ENCODE measurements around the gene ATXN2L.
"Not testable (repeated sequence)": the region's sequence is repeated elsewhere in the genome, so short reads cannot be mapped to it uniquely, and the experiment has no call there.

Gene ATXN2L

GRCh38 chr16:28878083-28878926, 55.5 kb downstream of the ATXN2L start, which contains the start of gene ATP2A1:
Gene ATP2A1 (plus strand): TSS chr16:28878488. CDS start chr16:28878672, 184 bp downstream.
- H3K9ac ChIP-seq (ENCODE audit: low read depth in 1 of 2, low read length in 2 of 2): peak within 1 kb of the TSS; percentile 69 to 70
- peaks cover 4 to 8% of the 10 kb centered on the region in 2 donors for H3K36me3 ChIP-seq (ENCODE audit: control insufficient read depth in 2 of 2, insufficient read depth in 2 of 2, low read length in 2 of 2)
- H3K9me3 ChIP-seq (ENCODE audit: control insufficient read depth in 2 of 2, low read length in 2 of 2): no peaks in the 10 kb centered on the region
- peaks cover 0 to 2% of the 10 kb centered on the region in 2 donors for H3K27me3 ChIP-seq (ENCODE audit: control insufficient read depth in 2 of 2, insufficient read depth in 2 of 2, low read length in 2 of 2)
- H3K4me1 ChIP-seq (ENCODE audit: control insufficient read depth in 2 of 2, insufficient read depth in 2 of 2, low read length in 2 of 2): peaks cover 8 to 9% of the 10 kb centered on the region in 2 donors
- H3K27ac ChIP-seq (ENCODE audit: low read depth in 2 of 2, low read length in 2 of 2): no peak within 1 kb of the TSS
- peak within 1 kb of the TSS; percentile 66 to 83 for H3K4me3 ChIP-seq (ENCODE audit: low read length in 2 of 2)

- Histone ChIP-seq H3K4me1 (ENCODE audit: control insufficient read depth in 2 of 2, insufficient read depth in 2 of 2, low read length in 2 of 2) (peaks cover 8 to 9% of the 10 kb centered on the region in 2 donors), H3K9me3 (ENCODE audit: control insufficient read depth in 2 of 2, low read length in 2 of 2) (no peaks in the 10 kb centered on the region), H3K27me3 (ENCODE audit: control insufficient read depth in 2 of 2, insufficient read depth in 2 of 2, low read length in 2 of 2) (peaks cover 0 to 2% of the 10 kb centered on the region in 2 donors), H3K36me3 (ENCODE audit: control insufficient read depth in 2 of 2, insufficient read depth in 2 of 2, low read length in 2 of 2) (peaks cover 0 to 1% of the 10 kb centered on the region in 2 donors), H3K27ac (ENCODE audit: low read depth in 2 of 2, low read length in 2 of 2) (no peak overlapping the region), H3K4me3 (ENCODE audit: low read length in 2 of 2) (peak overlapping the region; percentile 66 to 83), H3K9ac (ENCODE audit: low read depth in 1 of 2, low read length in 2 of 2) (peak overlapping the region; percentile 69 to 70)
These were observed 56.6 kb downstream of the ATXN2L start for GRCh38 chr16:28879261-28879840.

- Histone ChIP-seq H3K4me1 (ENCODE audit: control insufficient read depth in 2 of 2, insufficient read depth in 2 of 2, low read length in 2 of 2) (peaks cover 8 to 9% of the 10 kb centered on the region in 2 donors), H3K36me3 (ENCODE audit: control insufficient read depth in 2 of 2, insufficient read depth in 2 of 2, low read length in 2 of 2) (no peaks in the 10 kb centered on the region), H3K27ac (ENCODE audit: low read depth in 2 of 2, low read length in 2 of 2) (no peak overlapping the region), H3K27me3 (ENCODE audit: control insufficient read depth in 2 of 2, insufficient read depth in 2 of 2, low read length in 2 of 2) (peaks cover 0 to 2% of the 10 kb centered on the region in 2 donors), H3K9me3 (ENCODE audit: control insufficient read depth in 2 of 2, low read length in 2 of 2) (no peaks in the 10 kb centered on the region), H3K4me3 (ENCODE audit: low read length in 2 of 2) (peak overlapping the region; percentile 66 to 83), H3K9ac (ENCODE audit: low read depth in 1 of 2, low read length in 2 of 2) (peak overlapping the region; percentile 69 to 70)
These were observed 57.2 kb downstream of the ATXN2L start for GRCh38 chr16:28879841-28880588.

GRCh38 chr16:28880589-28880915, 57.8 kb downstream of the ATXN2L start:
- H3K4me3 ChIP-seq (ENCODE audit: low read length in 2 of 2): no peak overlapping the region
- no peak overlapping the region for H3K27ac ChIP-seq (ENCODE audit: low read depth in 2 of 2, low read length in 2 of 2)
- H3K9ac ChIP-seq (ENCODE audit: low read depth in 1 of 2, low read length in 2 of 2): no peak overlapping the region
- peaks cover 8 to 9% of the 10 kb centered on the region in 2 donors for H3K4me1 ChIP-seq (ENCODE audit: control insufficient read depth in 2 of 2, insufficient read depth in 2 of 2, low read length in 2 of 2)
- H3K27me3 ChIP-seq (ENCODE audit: control insufficient read depth in 2 of 2, insufficient read depth in 2 of 2, low read length in 2 of 2): peaks cover 0 to 2% of the 10 kb centered on the region in 2 donors
- no peaks in the 10 kb centered on the region for H3K36me3 ChIP-seq (ENCODE audit: control insufficient read depth in 2 of 2, insufficient read depth in 2 of 2, low read length in 2 of 2)
- H3K9me3 ChIP-seq (ENCODE audit: control insufficient read depth in 2 of 2, low read length in 2 of 2): no peaks in the 10 kb centered on the region

- H3K27me3 ChIP-seq (ENCODE audit: control insufficient read depth in 2 of 2, insufficient read depth in 2 of 2, low read length in 2 of 2): peaks cover 0 to 2% of the 10 kb centered on the region in 2 donors
- peaks cover 8 to 9% of the 10 kb centered on the region in 2 donors for H3K4me1 ChIP-seq (ENCODE audit: control insufficient read depth in 2 of 2, insufficient read depth in 2 of 2, low read length in 2 of 2)
- H3K9ac ChIP-seq (ENCODE audit: low read depth in 1 of 2, low read length in 2 of 2): no peak overlapping the region
- no peak overlapping the region for H3K27ac ChIP-seq (ENCODE audit: low read depth in 2 of 2, low read length in 2 of 2)
- H3K4me3 ChIP-seq (ENCODE audit: low read length in 2 of 2): no peak overlapping the region
- no peaks in the 10 kb centered on the region for H3K9me3 ChIP-seq (ENCODE audit: control insufficient read depth in 2 of 2, low read length in 2 of 2)
- no peaks in the 10 kb centered on the region for H3K36me3 ChIP-seq (ENCODE audit: control insufficient read depth in 2 of 2, insufficient read depth in 2 of 2, low read length in 2 of 2)
These were observed 58.2 kb downstream of the ATXN2L start for GRCh38 chr16:28880955-28881354.

GRCh38 chr16:28881565-28881964, 58.8 kb downstream of the ATXN2L start:
- H3K4me3 ChIP-seq (ENCODE audit: low read length in 2 of 2); H3K9me3 ChIP-seq (ENCODE audit: control insufficient read depth in 2 of 2, low read length in 2 of 2): not testable (repeated sequence)

GRCh38 chr16:28882551-28883160, 59.9 kb downstream of the ATXN2L start:
- Histone ChIP-seq H3K36me3 (ENCODE audit: control insufficient read depth in 2 of 2, insufficient read depth in 2 of 2, low read length in 2 of 2) (no peaks in the 10 kb centered on the region), H3K27ac (ENCODE audit: low read depth in 2 of 2, low read length in 2 of 2) (no peak overlapping the region), H3K27me3 (ENCODE audit: control insufficient read depth in 2 of 2, insufficient read depth in 2 of 2, low read length in 2 of 2) (peaks cover 0 to 2% of the 10 kb centered on the region in 2 donors), H3K4me1 (ENCODE audit: control insufficient read depth in 2 of 2, insufficient read depth in 2 of 2, low read length in 2 of 2) (peaks cover 8 to 9% of the 10 kb centered on the region in 2 donors), H3K4me3 (ENCODE audit: low read length in 2 of 2) (no peak overlapping the region), H3K9ac (ENCODE audit: low read depth in 1 of 2, low read length in 2 of 2) (no peak overlapping the region), H3K9me3 (ENCODE audit: control insufficient read depth in 2 of 2, low read length in 2 of 2) (no peaks in the 10 kb centered on the region)

More at GRCh38 chr16:28881565-28881964, 58.8 kb downstream of the ATXN2L start:
- H3K36me3 ChIP-seq (ENCODE audit: control insufficient read depth in 2 of 2, insufficient read depth in 2 of 2, low read length in 2 of 2); H3K27me3 ChIP-seq (ENCODE audit: control insufficient read depth in 2 of 2, insufficient read depth in 2 of 2, low read length in 2 of 2); H3K9ac ChIP-seq (ENCODE audit: low read depth in 1 of 2, low read length in 2 of 2); H3K27ac ChIP-seq (ENCODE audit: low read depth in 2 of 2, low read length in 2 of 2); H3K4me1 ChIP-seq (ENCODE audit: control insufficient read depth in 2 of 2, insufficient read depth in 2 of 2, low read length in 2 of 2): not testable (repeated sequence)

- H3K4me3 ChIP-seq (ENCODE audit: low read length in 2 of 2): no peak overlapping the region
These were observed 60.6 kb downstream of the ATXN2L start for GRCh38 chr16:28883221-28883996.

GRCh38 chr16:28884045-28884444, 61.2 kb downstream of the ATXN2L start:
- H3K27me3 ChIP-seq (ENCODE audit: control insufficient read depth in 2 of 2, insufficient read depth in 2 of 2, low read length in 2 of 2): peaks cover 0 to 2% of the 10 kb centered on the region in 2 donors
- peaks cover 8 to 9% of the 10 kb centered on the region in 2 donors for H3K4me1 ChIP-seq (ENCODE audit: control insufficient read depth in 2 of 2, insufficient read depth in 2 of 2, low read length in 2 of 2)
- H3K4me3 ChIP-seq (ENCODE audit: low read length in 2 of 2): no peak overlapping the region
- H3K27ac ChIP-seq (ENCODE audit: low read depth in 2 of 2, low read length in 2 of 2): no peak overlapping the region
- H3K36me3 ChIP-seq (ENCODE audit: control insufficient read depth in 2 of 2, insufficient read depth in 2 of 2, low read length in 2 of 2): no peaks in the 10 kb centered on the region
- no peak overlapping the region for H3K9ac ChIP-seq (ENCODE audit: low read depth in 1 of 2, low read length in 2 of 2)
- no peaks in the 10 kb centered on the region for H3K9me3 ChIP-seq (ENCODE audit: control insufficient read depth in 2 of 2, low read length in 2 of 2)

More at GRCh38 chr16:28883221-28883996, 60.6 kb downstream of the ATXN2L start:
- no peaks in the 10 kb centered on the region for H3K36me3 ChIP-seq (ENCODE audit: control insufficient read depth in 2 of 2, insufficient read depth in 2 of 2, low read length in 2 of 2)
- H3K27ac ChIP-seq (ENCODE audit: low read depth in 2 of 2, low read length in 2 of 2): no peak overlapping the region
- no peak overlapping the region for H3K9ac ChIP-seq (ENCODE audit: low read depth in 1 of 2, low read length in 2 of 2)
- peaks cover 8 to 9% of the 10 kb centered on the region in 2 donors for H3K4me1 ChIP-seq (ENCODE audit: control insufficient read depth in 2 of 2, insufficient read depth in 2 of 2, low read length in 2 of 2)
- no peaks in the 10 kb centered on the region for H3K9me3 ChIP-seq (ENCODE audit: control insufficient read depth in 2 of 2, low read length in 2 of 2)
- H3K27me3 ChIP-seq (ENCODE audit: control insufficient read depth in 2 of 2, insufficient read depth in 2 of 2, low read length in 2 of 2): peaks cover 0 to 2% of the 10 kb centered on the region in 2 donors

All from mucosa of rectum (tissue), 2 donors.